H9 (cell line): ENCODE data around the gene ALG14. TPM values are rescaled to one million over a fixed set of nuclear protein-coding genes. Genes with fewer than 3 reads are reported as not detected.

Experiments
- DNase-seq: peaks from one replicate; pipeline ENCODE4 v3.0.0-alpha.2; 2017
- H2AFZ ChIP-seq: one replicate; pipeline ENCODE4 v1.6.1; 2013; ENCODE audit warnings: mild to moderate bottlenecking, low read length, control low read depth, moderate library complexity
- H2AK5ac ChIP-seq: 2 replicates; pipeline ENCODE4 v1.6.1; 2013; ENCODE audit warnings: low read length, control low read depth, mixed read lengths; ENCODE audit not compliant: insufficient read length
- H2BK120ac ChIP-seq: one replicate; pipeline ENCODE4 v1.6.1; 2013; ENCODE audit warnings: low read depth, mild to moderate bottlenecking, low read length, control low read depth, inconsistent platforms; ENCODE audit not compliant: poor library complexity, severe bottlenecking
- H2BK12ac ChIP-seq: 2 replicates; pipeline ENCODE4 v1.6.1; 2013; ENCODE audit warnings: low read length, control low read depth, mixed read lengths, low read depth; ENCODE audit not compliant: insufficient read length
- H2BK15ac ChIP-seq: 2 replicates; pipeline ENCODE4 v1.6.1; 2013; ENCODE audit warnings: low read depth, low read length, control low read depth
- H2BK20ac ChIP-seq: one replicate; pipeline ENCODE4 v1.6.1; 2013; ENCODE audit warnings: low read depth, mild to moderate bottlenecking, low read length, control low read depth, inconsistent platforms; ENCODE audit not compliant: poor library complexity, severe bottlenecking
- H2BK5ac ChIP-seq: 2 replicates; pipeline ENCODE4 v1.6.1; 2013; ENCODE audit warnings: low read length, control low read depth, mixed read lengths; ENCODE audit not compliant: insufficient read length
- H3K14ac ChIP-seq: 2 replicates; pipeline ENCODE4 v1.6.1; 2013; ENCODE audit warnings: low read length, control low read depth; ENCODE audit not compliant: insufficient read depth
- H3K18ac ChIP-seq: 2 replicates; pipeline ENCODE4 v1.6.1; 2013; ENCODE audit warnings: low read depth, mild to moderate bottlenecking, mixed read lengths, low read length, control low read depth; ENCODE audit not compliant: insufficient read length
- H3K23ac ChIP-seq: 2 replicates; pipeline ENCODE4 v1.6.1; 2013; ENCODE audit warnings: low read length, control low read depth, mixed read lengths, low read depth; ENCODE audit not compliant: insufficient read length
- H3K23me2 ChIP-seq: 2 replicates; pipeline ENCODE4 v1.6.1; 2013; ENCODE audit warnings: low read depth, mild to moderate bottlenecking, mixed read lengths, low read length, control low read depth; ENCODE audit not compliant: insufficient read length, poor library complexity, severe bottlenecking
- H3K27ac ChIP-seq: 2 replicates; pipeline ENCODE4 v1.5.1; 2013; ENCODE audit warnings: low read length, control low read depth, mixed read lengths, low read depth; ENCODE audit not compliant: insufficient read length
- H3K27me3 ChIP-seq: 2 replicates; pipeline ENCODE4 v1.6.1; 2013; ENCODE audit warnings: low read length, control low read depth, inconsistent platforms; ENCODE audit not compliant: insufficient read depth
- H3K4ac ChIP-seq: 2 replicates; pipeline ENCODE4 v1.6.1; 2013; ENCODE audit warnings: low read depth, mild to moderate bottlenecking, control low read depth, inconsistent platforms, low read length, moderate library complexity
- H3K4me1 ChIP-seq: 2 replicates; pipeline ENCODE4 v1.6.1; 2013; ENCODE audit warnings: low read length, control low read depth, inconsistent platforms; ENCODE audit not compliant: insufficient read depth
- H3K4me2 ChIP-seq: 2 replicates; pipeline ENCODE4 v1.6.1; 2013; ENCODE audit warnings: low read length, control low read depth, mixed read lengths; ENCODE audit not compliant: insufficient read length, insufficient read depth
- H3K56ac ChIP-seq: 2 replicates; pipeline ENCODE4 v1.6.1; 2013; ENCODE audit warnings: low read depth, mild to moderate bottlenecking, mixed read lengths, low read length, control low read depth; ENCODE audit not compliant: insufficient read length
- H3K79me1 ChIP-seq: 2 replicates; pipeline ENCODE4 v1.6.1; 2013; ENCODE audit warnings: low read depth, mild to moderate bottlenecking, moderate library complexity, low read length, control low read depth, inconsistent platforms; ENCODE audit not compliant: insufficient read depth, poor library complexity, severe bottlenecking
- H3K79me2 ChIP-seq: 2 replicates; pipeline ENCODE4 v1.6.1; 2013; ENCODE audit warnings: low read length, control low read depth, inconsistent platforms; ENCODE audit not compliant: insufficient read depth
- H3K9ac ChIP-seq: 2 replicates; pipeline ENCODE4 v1.6.1; 2013; ENCODE audit warnings: low read length, control low read depth, mixed read lengths; ENCODE audit not compliant: insufficient read length; ENCODE audit errors: extremely low read depth
- H3K9me3 ChIP-seq: one replicate; pipeline ENCODE4 v1.6.1; 2013; ENCODE audit warnings: low read depth, low read length, inconsistent platforms; ENCODE audit not compliant: control insufficient read depth
- H3T11ph ChIP-seq: one replicate; pipeline ENCODE4 v1.6.1; 2013; ENCODE audit warnings: mild to moderate bottlenecking, low read length, control low read depth, inconsistent platforms
- H4K20me1 ChIP-seq: one replicate; pipeline ENCODE4 v1.6.1; 2013; ENCODE audit not compliant: control insufficient read depth, insufficient read length, insufficient read depth
- H4K5ac ChIP-seq: 2 replicates; pipeline ENCODE4 v1.6.1; 2013; ENCODE audit warnings: low read depth, mild to moderate bottlenecking, mixed read lengths, low read length, control low read depth; ENCODE audit not compliant: insufficient read length
- H4K8ac ChIP-seq: replicated peaks from 2 replicates; pipeline ENCODE4 v1.6.1; 2013; ENCODE audit warnings: low read length, control low read depth, mixed read lengths, low read depth; ENCODE audit not compliant: insufficient read length
- H4K91ac ChIP-seq: 2 replicates; pipeline ENCODE4 v1.6.1; 2013; ENCODE audit warnings: low read depth, mild to moderate bottlenecking, moderate library complexity, mixed read lengths, low read length, control low read depth; ENCODE audit not compliant: insufficient read length
- H3K27ac Mint-ChIP-seq, 3 experiments: 2 replicates in 2 of 3; 3 replicates in 1 of 3; pipeline ENCODE4 v1.8.0; 2020 to 2021; ENCODE audit warnings: mixed read lengths in 3 of 3, mild to moderate bottlenecking in 1 of 3, moderate library complexity in 1 of 3
- H3K27me3 Mint-ChIP-seq: 2 replicates; pipeline ENCODE4 v1.8.0; 2021; ENCODE audit warnings: low read depth, mild to moderate bottlenecking, moderate library complexity, mixed read lengths
- H3K36me3 Mint-ChIP-seq, 3 experiments: 2 replicates in 2 of 3; 3 replicates in 1 of 3; pipeline ENCODE4 v1.8.0; 2020 to 2021; ENCODE audit warnings: low read depth in 3 of 3, mixed read lengths in 3 of 3; ENCODE audit not compliant: insufficient read depth in 1 of 3
- H3K4me1 Mint-ChIP-seq, 2 experiments: 2 replicates each; pipeline ENCODE4 v1.8.0; 2020; ENCODE audit warnings: mixed read lengths in 2 of 2
- H3K4me3 Mint-ChIP-seq, 2 experiments: 2 replicates in 1 of 2; 3 replicates in 1 of 2; pipeline ENCODE4 v1.8.0; 2020 to 2021; ENCODE audit warnings: mild to moderate bottlenecking in 2 of 2, mixed read lengths in 2 of 2, moderate library complexity in 1 of 2
- H3K9me3 Mint-ChIP-seq, 2 experiments: 2 replicates in 1 of 2; 3 replicates in 1 of 2; pipeline ENCODE4 v1.8.0; 2020; ENCODE audit warnings: mild to moderate bottlenecking in 2 of 2, mixed read lengths in 2 of 2, moderate library complexity in 1 of 2
- WGBS: extraction: QIAGEN DNeasy Blood & Tissue Kit; methylation state at CpG from one replicate; pipeline ENCODE4 v1.1.7; 2013; ENCODE audit warnings: missing lambda C conversion rate, low lambda C conversion rate, mixed read lengths; ENCODE audit not compliant: insufficient read length; ENCODE audit errors: extremely low coverage; 5-methylcytosine and 5-hydroxymethylcytosine counted together
- total RNA-seq: library from RNA; stranded (reverse); gene quantifications from 2 replicates; pipeline ENCODE4 v1.2.1, GENCODE V29; 2021
- TF ChIP-seq, protein P1 (sequence below): fragments of 200-600 bp; sonication (generic); conservative IDR thresholded peaks from 3 replicates; pipeline ENCODE4 v1.8.0; 2021; ENCODE audit warnings: antibody characterized with exemption, mild to moderate bottlenecking

Gene ALG14
- total RNA-seq, 1 experiment from 2014 or later, result 2.5 TPM

DNA sequence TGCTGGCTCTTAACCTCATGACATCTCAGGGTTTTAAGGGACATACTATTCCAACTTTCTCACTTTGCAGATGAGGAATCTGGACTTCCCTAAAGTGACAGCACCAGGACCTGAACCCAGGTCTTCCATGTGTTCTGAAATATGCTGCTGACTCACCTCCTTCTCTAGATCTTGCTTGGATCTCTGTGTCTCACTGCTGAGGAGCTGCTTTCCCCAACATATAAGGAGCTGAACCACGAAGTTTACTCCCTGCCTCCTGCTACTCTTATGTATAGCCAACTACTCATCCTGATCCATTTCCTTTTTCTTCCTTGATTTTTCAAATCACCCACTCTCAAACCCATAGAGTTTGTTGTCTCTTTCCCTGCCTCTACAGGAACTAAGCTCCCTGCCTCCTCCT lies 38.2 kb downstream of the ALG14 start:
- Mint-ChIP-seq H3K9me3 (no peaks in the 10 kb centered on the region), H3K36me3 (no peaks in the 10 kb centered on the region), H3K27me3 (no peaks in the 10 kb centered on the region), H3K4me3 (no peak overlapping the region), H3K27ac (no peak overlapping the region), H3K4me1 (peaks cover 0 to 4% of the 10 kb centered on the region in 2 experiments; a peak in 1 of 4 replicates)
- Histone ChIP-seq H2BK20ac (no peak overlapping the region), H4K91ac (no peak overlapping the region), H3K9me3 (no peaks in the 10 kb centered on the region), H2BK12ac (no peak overlapping the region), H3K27me3 (no peaks in the 10 kb centered on the region), H3K23ac (no peak overlapping the region), H2BK5ac (no peak overlapping the region), H2AK5ac (no peak overlapping the region), H3K18ac (no peak overlapping the region), H2BK120ac (no peak overlapping the region), H3K79me1 (no peaks in the 10 kb centered on the region), H4K20me1 (no peaks in the 10 kb centered on the region), H2BK15ac (no peak overlapping the region), H3K79me2 (no peaks in the 10 kb centered on the region), H3K4ac (no peak overlapping the region), H3K23me2 (no peaks in the 10 kb centered on the region), H4K5ac (no peak overlapping the region), H3T11ph (no peak overlapping the region), H3K4me1 (no peaks in the 10 kb centered on the region), H3K9ac (no peak overlapping the region), H3K14ac (no peak overlapping the region), H3K4me2 (no peak overlapping the region), H2AFZ (no peak overlapping the region), H4K8ac (no peak overlapping the region), H3K27ac (no peak overlapping the region), H3K56ac (no peak overlapping the region)
- no peak for DNase-seq
- TF ChIP-seq, protein P1, sequence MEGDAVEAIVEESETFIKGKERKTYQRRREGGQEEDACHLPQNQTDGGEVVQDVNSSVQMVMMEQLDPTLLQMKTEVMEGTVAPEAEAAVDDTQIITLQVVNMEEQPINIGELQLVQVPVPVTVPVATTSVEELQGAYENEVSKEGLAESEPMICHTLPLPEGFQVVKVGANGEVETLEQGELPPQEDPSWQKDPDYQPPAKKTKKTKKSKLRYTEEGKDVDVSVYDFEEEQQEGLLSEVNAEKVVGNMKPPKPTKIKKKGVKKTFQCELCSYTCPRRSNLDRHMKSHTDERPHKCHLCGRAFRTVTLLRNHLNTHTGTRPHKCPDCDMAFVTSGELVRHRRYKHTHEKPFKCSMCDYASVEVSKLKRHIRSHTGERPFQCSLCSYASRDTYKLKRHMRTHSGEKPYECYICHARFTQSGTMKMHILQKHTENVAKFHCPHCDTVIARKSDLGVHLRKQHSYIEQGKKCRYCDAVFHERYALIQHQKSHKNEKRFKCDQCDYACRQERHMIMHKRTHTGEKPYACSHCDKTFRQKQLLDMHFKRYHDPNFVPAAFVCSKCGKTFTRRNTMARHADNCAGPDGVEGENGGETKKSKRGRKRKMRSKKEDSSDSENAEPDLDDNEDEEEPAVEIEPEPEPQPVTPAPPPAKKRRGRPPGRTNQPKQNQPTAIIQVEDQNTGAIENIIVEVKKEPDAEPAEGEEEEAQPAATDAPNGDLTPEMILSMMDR, result no peak
- WGBS, result no CpG with 5 or more reads among the region's 1 CpG
